H1 (cell line): Measurements from ENCODE around the gene WNK2. TPM values are rescaled to one million over a fixed set of nuclear protein-coding genes. Genes with fewer than 3 reads are reported as not detected.

Experiments
- KDM4A ChIP-seq: IDR thresholded peaks from one replicate; pipeline ENCODE4 v1.7.1; 2012; ENCODE audit warnings: low read depth, mild to moderate bottlenecking, moderate library complexity, low read length, inconsistent platforms; ENCODE audit not compliant: severe bottlenecking
- SP2 ChIP-seq: IDR thresholded peaks from 2 replicates; pipeline ENCODE4 v1.6.1; 2012; ENCODE audit warnings: mild to moderate bottlenecking, low read length, inconsistent platforms
- polyA plus RNA-seq, 7 experiments: library from polyadenylated mRNA; depleted of rRNA in 3 of 7; stranded (reverse) in 5 of 7; unstranded in 2 of 7; fragments of >200 nt in 5 of 7; fragments of 200-250 nt in 2 of 7; gene quantifications; 1 replicate in 5 of 7; 2 replicates in 1 of 7; 4 replicates in 1 of 7; pipeline versions ENCODE4 v1.2.1 to v1.2.3, GENCODE V29; 2011 to 2013; ENCODE audit warnings: missing spikeins in 2 of 7, mixed read lengths in 2 of 7
- total RNA-seq: library from RNA; stranded (reverse); fragmentation: NEBNext Ultra II Directional; extraction: Animal tissue kit (Norgen Biotek cat#: 25700); gene quantifications from 2 replicates; pipeline ENCODE4 v1.2.1, GENCODE V29; 2021

The WNK2 gene
- total and polyA plus RNA-seq, 2 of the 8 experiments (the other 6 are each of a cell fraction or from before 2014, with no cell fraction given), result 12.0 to 87.2 TPM

GRCh38 chr9:93296889-93297480, 113.0 kb downstream of the WNK2 start (continued):
- no peak for TF ChIP-seq SP2
- no peak for TF ChIP-seq KDM4A
- TF ChIP-seq, all 59 proteins: peak for 0
